Natural killer cell (primary cell): ENCODE results near the gene CINP. TPM values are rescaled to one million over a fixed set of nuclear protein-coding genes. Genes with fewer than 3 reads are reported as not detected.

Experiments used
- ATAC-seq, 3 donors: fragments of 150-1000 bp in 2 of 3; fragments of 200-7000 bp in 1 of 3; cut with Tn5 transposase; 1 replicate in 1 of 3; 2 replicates in 2 of 3; pipeline ENCODE4 v1.10.0; 2021; ENCODE audit warnings: mild to moderate bottlenecking in 2 of 3, moderate library complexity in 2 of 3
- DNase-seq, 2 donors: peaks; one replicate each; pipeline versions ENCODE4 v3.0.0 to v3.0.0-alpha.2; 2013 to 2021; ENCODE audit warnings: mixed read lengths in 1 of 2
- H3K27ac ChIP-seq: one replicate; pipeline ENCODE4 v1.5.1; 2013; ENCODE audit warnings: mild to moderate bottlenecking, low read length
- H3K27me3 ChIP-seq: one replicate; pipeline ENCODE4 v1.6.1; 2013; ENCODE audit warnings: low read length; ENCODE audit not compliant: control insufficient read depth, insufficient read depth
- H3K36me3 ChIP-seq: one replicate; pipeline ENCODE4 v1.6.1; 2013; ENCODE audit warnings: low read length; ENCODE audit not compliant: control insufficient read depth, insufficient read depth
- H3K4me1 ChIP-seq: one replicate; pipeline ENCODE4 v1.6.1; 2013; ENCODE audit warnings: low read length; ENCODE audit not compliant: control insufficient read depth, insufficient read depth
- H3K4me3 ChIP-seq: one replicate; pipeline ENCODE4 v1.5.1; 2013; ENCODE audit warnings: low read length
- H3K9me3 ChIP-seq: one replicate; pipeline ENCODE4 v1.6.1; 2013; ENCODE audit warnings: low read length; ENCODE audit not compliant: control insufficient read depth, insufficient read depth
- H3K27ac Mint-ChIP-seq, 2 donors: one replicate each; pipeline ENCODE4 v1.8.0; 2022; ENCODE audit warnings: mild to moderate bottlenecking in 2 of 2, mixed read lengths in 2 of 2, moderate library complexity in 1 of 2
- H3K27me3 Mint-ChIP-seq, 2 donors: one replicate each; pipeline ENCODE4 v1.8.0; 2022; ENCODE audit warnings: low read depth in 2 of 2, mixed read lengths in 2 of 2
- H3K36me3 Mint-ChIP-seq: one replicate; pipeline ENCODE4 v1.8.0; 2022; ENCODE audit warnings: mixed read lengths
- H3K4me1 Mint-ChIP-seq, 2 donors: one replicate each; pipeline ENCODE4 v1.8.0; 2022; ENCODE audit warnings: mixed read lengths in 2 of 2
- H3K4me3 Mint-ChIP-seq: one replicate; pipeline ENCODE4 v1.8.0; 2022; ENCODE audit warnings: mild to moderate bottlenecking, moderate library complexity, mixed read lengths
- H3K9me3 Mint-ChIP-seq, 2 donors: one replicate each; pipeline ENCODE4 v1.8.0; 2022; ENCODE audit warnings: mixed read lengths in 2 of 2
- WGBS: methylation state at CpG from one replicate; pipeline ENCODE4 v1.1.7; 2013; ENCODE audit warnings: missing lambda C conversion rate; ENCODE audit not compliant: insufficient coverage; 5-methylcytosine and 5-hydroxymethylcytosine counted together
- intact Hi-C: fragments of 100-400 bp; cut with micrococcal nuclease; formaldehyde crosslinking; loops from one replicate; pipeline ENCODE4 v1.14.2; 2022
- total RNA-seq, 4 donors: library from RNA; stranded (reverse); fragments of 120-200 nt in 1 of 4; gene quantifications; one replicate each; pipeline versions ENCODE4 v1.2.3 to v1.2.4, GENCODE V29; 2013 to 2022
- TF ChIP-seq, protein P1 (sequence below): fragments of 200-600 bp; IDR thresholded peaks from one replicate; pipeline ENCODE4 v1.8.0; 2022; ENCODE audit warnings: antibody characterized with exemption

The CINP gene
- total RNA-seq, 3 donors from 2014 or later (not counting 1 experiment from before 2014, with no cell fraction given) = 22.4 to 30.0 (median 23.3) TPM

DNA sequence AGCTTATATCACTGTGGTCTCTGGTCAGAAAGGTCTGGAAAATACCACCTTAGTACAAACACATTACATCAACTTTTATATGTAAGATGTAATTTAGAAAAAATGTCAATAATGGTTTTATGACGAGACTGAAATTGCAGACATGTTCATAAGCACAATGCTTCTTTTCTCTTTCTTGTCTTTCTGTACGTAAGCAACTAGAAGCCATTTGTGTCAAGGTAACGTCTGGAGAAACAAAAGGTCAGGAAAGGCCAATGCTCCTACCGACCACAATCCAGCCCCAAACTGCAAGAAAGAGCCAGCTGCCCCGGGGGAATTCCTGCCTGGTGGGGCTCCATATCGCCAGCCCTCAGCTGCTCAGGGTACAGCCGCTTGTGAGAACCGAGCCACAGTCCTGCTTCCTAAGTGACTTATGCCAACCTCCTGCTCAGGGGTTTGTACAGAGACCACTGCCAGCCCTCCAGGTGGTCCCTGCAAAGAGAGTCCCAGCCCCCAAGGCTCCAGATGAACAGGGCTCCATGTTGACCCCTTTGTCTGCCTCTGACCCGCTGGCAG is 36.8 kb downstream of the CINP start:
- no peak overlapping the region for H3K27ac ChIP-seq
- no peak for ATAC-seq
- peaks cover 5 to 7% of the 10 kb centered on the region in 2 donors for H3K4me1 Mint-ChIP-seq
- H3K4me3 Mint-ChIP-seq = no peak overlapping the region
- DNase-seq = no peak
- no peaks in the 10 kb centered on the region for H3K27me3 ChIP-seq
- no peaks in the 10 kb centered on the region for H3K36me3 Mint-ChIP-seq
- H3K9me3 Mint-ChIP-seq = no peaks in the 10 kb centered on the region
- TF ChIP-seq, protein P1, sequence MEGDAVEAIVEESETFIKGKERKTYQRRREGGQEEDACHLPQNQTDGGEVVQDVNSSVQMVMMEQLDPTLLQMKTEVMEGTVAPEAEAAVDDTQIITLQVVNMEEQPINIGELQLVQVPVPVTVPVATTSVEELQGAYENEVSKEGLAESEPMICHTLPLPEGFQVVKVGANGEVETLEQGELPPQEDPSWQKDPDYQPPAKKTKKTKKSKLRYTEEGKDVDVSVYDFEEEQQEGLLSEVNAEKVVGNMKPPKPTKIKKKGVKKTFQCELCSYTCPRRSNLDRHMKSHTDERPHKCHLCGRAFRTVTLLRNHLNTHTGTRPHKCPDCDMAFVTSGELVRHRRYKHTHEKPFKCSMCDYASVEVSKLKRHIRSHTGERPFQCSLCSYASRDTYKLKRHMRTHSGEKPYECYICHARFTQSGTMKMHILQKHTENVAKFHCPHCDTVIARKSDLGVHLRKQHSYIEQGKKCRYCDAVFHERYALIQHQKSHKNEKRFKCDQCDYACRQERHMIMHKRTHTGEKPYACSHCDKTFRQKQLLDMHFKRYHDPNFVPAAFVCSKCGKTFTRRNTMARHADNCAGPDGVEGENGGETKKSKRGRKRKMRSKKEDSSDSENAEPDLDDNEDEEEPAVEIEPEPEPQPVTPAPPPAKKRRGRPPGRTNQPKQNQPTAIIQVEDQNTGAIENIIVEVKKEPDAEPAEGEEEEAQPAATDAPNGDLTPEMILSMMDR = no peak
- 94% methylated on average over 9 of the region's 9 CpGs for WGBS
- no peak overlapping the region for H3K27ac Mint-ChIP-seq
- no peaks in the 10 kb centered on the region for H3K9me3 ChIP-seq
- H3K27me3 Mint-ChIP-seq = no peaks in the 10 kb centered on the region
- peaks cover 4% of the 10 kb centered on the region for H3K36me3 ChIP-seq
- intact Hi-C loops = no loop called here
- H3K4me1 ChIP-seq = no peaks in the 10 kb centered on the region
- no peak overlapping the region for H3K4me3 ChIP-seq

DNA sequence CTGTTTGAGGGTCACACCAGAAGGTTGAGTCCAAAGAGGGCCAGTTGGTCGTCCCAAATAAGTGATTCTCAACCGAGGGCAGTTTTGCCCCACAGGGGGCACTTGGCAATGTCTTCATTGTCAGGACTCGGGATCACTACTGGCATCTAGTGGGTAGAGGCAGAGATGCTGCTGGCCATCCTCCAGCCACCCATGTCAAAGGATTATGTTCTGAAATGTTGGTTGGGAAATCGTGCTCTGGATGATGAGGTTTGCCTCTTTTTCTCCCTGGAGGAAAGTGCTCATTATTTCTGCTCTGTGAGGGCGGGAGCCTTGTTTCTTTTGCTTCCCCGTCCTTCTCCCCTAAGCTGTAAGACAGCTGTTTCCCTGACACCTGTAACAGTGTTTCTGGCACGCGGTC is 39.6 kb downstream of the CINP start:
- no peaks in the 10 kb centered on the region for H3K27me3 ChIP-seq
- no peaks in the 10 kb centered on the region for H3K9me3 ChIP-seq
- H3K4me3 ChIP-seq = no peak overlapping the region
- 54% methylated on average over 8 of the region's 8 CpGs for WGBS
- peak in 1 of 2 donors; percentile 56 for DNase-seq
- Mint-ChIP-seq H3K9me3 (no peaks in the 10 kb centered on the region), H3K4me3 (no peak overlapping the region), H3K36me3 (no peaks in the 10 kb centered on the region), H3K27me3 (no peaks in the 10 kb centered on the region), H3K4me1 (peaks cover 24 to 26% of the 10 kb centered on the region in 2 donors), H3K27ac (no peak overlapping the region)
- peak in 1 of 3 donors; percentile 12 for ATAC-seq
- no peak overlapping the region for H3K27ac ChIP-seq
- TF ChIP-seq, protein P1 = peak; percentile 28
- H3K4me1 ChIP-seq = peaks cover 19% of the 10 kb centered on the region
- peaks cover 4% of the 10 kb centered on the region for H3K36me3 ChIP-seq
- intact Hi-C loops = no loop called here

DNA sequence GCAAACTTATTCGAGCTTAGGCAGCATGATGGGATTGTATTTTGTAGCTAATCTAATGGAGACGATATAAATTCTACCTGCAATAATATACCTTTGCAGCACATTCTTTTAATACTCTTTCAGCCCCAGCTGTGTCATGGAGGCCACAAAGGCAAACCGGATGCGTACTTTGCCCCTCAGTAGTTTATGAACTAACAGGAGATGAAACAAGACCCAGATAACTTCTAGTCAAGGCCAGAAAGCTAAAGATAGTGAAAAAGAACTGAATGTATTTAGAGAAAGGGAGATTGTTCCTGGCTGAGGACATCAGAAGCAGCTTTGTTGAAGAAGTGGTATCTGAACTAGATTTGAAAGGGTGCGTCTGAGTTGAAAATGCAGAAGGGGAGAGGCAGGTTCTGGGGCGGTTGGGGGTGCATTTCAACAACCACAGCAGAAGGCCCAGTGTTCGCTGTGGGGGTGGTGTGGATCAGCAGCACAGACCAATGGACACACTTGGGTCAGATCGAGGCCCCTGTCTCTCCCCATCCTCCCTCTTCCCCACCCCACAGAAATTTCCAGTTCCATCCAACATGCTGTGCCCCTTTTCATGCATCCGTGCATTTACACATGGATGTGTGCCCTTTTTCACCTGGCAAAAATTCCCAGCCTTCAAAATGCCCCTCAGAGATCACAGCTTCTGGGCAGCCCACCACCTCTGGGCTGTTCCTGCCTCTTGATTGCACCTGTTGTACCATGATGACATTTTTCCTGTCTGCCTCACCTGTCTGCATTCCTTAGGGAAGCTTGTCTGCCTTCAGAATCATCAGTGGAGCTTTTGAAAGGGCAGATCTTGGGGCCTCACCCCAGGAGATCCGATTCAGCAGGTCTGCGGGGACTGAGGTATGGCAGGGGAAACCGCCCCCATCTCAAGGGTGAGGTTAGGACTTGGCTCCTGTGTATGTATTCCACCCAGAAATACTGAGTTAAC is 41.0 kb downstream of the CINP start:
- Mint-ChIP-seq H3K27me3 (no peaks in the 10 kb centered on the region), H3K4me1 (peaks cover 38 to 40% of the 10 kb centered on the region in 2 donors), H3K27ac (no peak overlapping the region), H3K9me3 (no peaks in the 10 kb centered on the region), H3K4me3 (no peak overlapping the region), H3K36me3 (no peaks in the 10 kb centered on the region)
- 96% methylated on average over 11 of the region's 12 CpGs for WGBS
- TF ChIP-seq, protein P1 = no peak
- intact Hi-C loops = no loop called here
- no peaks in the 10 kb centered on the region for H3K27me3 ChIP-seq
- no peak for DNase-seq
- H3K9me3 ChIP-seq = no peaks in the 10 kb centered on the region
- ATAC-seq = no peak
- H3K4me3 ChIP-seq = no peak overlapping the region
- peaks cover 4% of the 10 kb centered on the region for H3K36me3 ChIP-seq
- H3K4me1 ChIP-seq = peaks cover 30% of the 10 kb centered on the region
- no peak overlapping the region for H3K27ac ChIP-seq
